Measurements from ENCODE around the gene NR2F2. TPM values are rescaled to one million over a fixed set of nuclear protein-coding genes. Genes with fewer than 3 reads are reported as not detected.
A peak's percentile ranks its signal among the peaks of the same experiment; 100 is the strongest.

The NR2F2 gene
- total RNA-seq, 6 experiments from 2014 or later = 11.6 to 30.0 (median 20.7) TPM

GRCh38 chr15:96336596-96337364 lies 6.3 kb downstream of the NR2F2 start:
- TF ChIP-seq CTCF (IDR thresholded peaks at IDR 0.05) (no peak), POLR2A (IDR thresholded peaks at IDR 0.05) (no peak)
- DNase-seq (peak in 1 of 3 donors; percentile 51), ATAC-seq (peak; percentile 42 to 65 (median 50))
- Histone ChIP-seq H3K9me3 (no peaks in the 10 kb centered on the region), H3K4me3 (peak overlapping the region; percentile 68 to 73 (median 71)), H3K4me1 (peaks cover 0 to 16% (median 0%) of the 10 kb centered on the region in 4 donors), H3K36me3 (peaks cover 0 to 14% (median 6%) of the 10 kb centered on the region in 4 donors), H3K27ac (peak overlapping the region; percentile 90 to 97 (median 91)), H3K27me3 (no peaks in the 10 kb centered on the region)
- 2% methylated on average over 6 of the region's 9 CpGs for WGBS (ENCODE audit: insufficient coverage, low coverage, low lambda C conversion rate, missing lambda C conversion rate)
- intact Hi-C loops (cut with DNase I) = no loop called here

- Histone ChIP-seq H3K4me1 (peaks cover 0 to 16% (median 0%) of the 10 kb centered on the region in 4 donors), H3K27ac (peak overlapping the region; percentile 90 to 97 (median 91)), H3K36me3 (peaks cover 0 to 14% (median 5%) of the 10 kb centered on the region in 4 donors), H3K4me3 (peak overlapping the region; percentile 68 to 73 (median 71)), H3K27me3 (no peaks in the 10 kb centered on the region), H3K9me3 (no peaks in the 10 kb centered on the region)
- ATAC-seq (no peak), DNase-seq (no peak)
- WGBS (ENCODE audit: insufficient coverage, low coverage, low lambda C conversion rate, missing lambda C conversion rate) = 4% methylated on average over 14 of the region's 14 CpGs
- TF ChIP-seq CTCF (IDR thresholded peaks at IDR 0.05) (no peak), POLR2A (IDR thresholded peaks at IDR 0.05) (no peak)
- intact Hi-C loops (cut with DNase I) = no loop called here
Observed at GRCh38 chr15:96337365-96338023, 7.0 kb downstream of the NR2F2 start.

- WGBS (ENCODE audit: insufficient coverage, low coverage, low lambda C conversion rate, missing lambda C conversion rate) = 6% methylated on average over 5 of the region's 5 CpGs
- Histone ChIP-seq H3K4me1 (peaks cover 0 to 16% (median 0%) of the 10 kb centered on the region in 4 donors), H3K27me3 (no peaks in the 10 kb centered on the region), H3K9me3 (no peaks in the 10 kb centered on the region), H3K36me3 (peaks cover 0 to 14% (median 5%) of the 10 kb centered on the region in 4 donors), H3K4me3 (peak overlapping the region; percentile 68 to 73 (median 71)), H3K27ac (peak overlapping the region; percentile 90 to 97 (median 91))
- intact Hi-C loops (cut with DNase I) = no loop called here
- no peak for DNase-seq
- ATAC-seq = no peak
- TF ChIP-seq POLR2A (IDR thresholded peaks at IDR 0.05) (no peak), CTCF (IDR thresholded peaks at IDR 0.05) (no peak)
Observed at GRCh38 chr15:96338074-96338765, 7.7 kb downstream of the NR2F2 start.

- DNase-seq (no peak), ATAC-seq (peak; percentile 35 to 69 (median 48))
- Histone ChIP-seq H3K27me3 (no peaks in the 10 kb centered on the region), H3K4me3 (peak overlapping the region; percentile 60 to 73 (median 68)), H3K27ac (peak overlapping the region; percentile 90 to 97 (median 91)), H3K4me1 (peaks cover 0 to 16% (median 0%) of the 10 kb centered on the region in 4 donors), H3K9me3 (no peaks in the 10 kb centered on the region), H3K36me3 (peaks cover 0 to 14% (median 5%) of the 10 kb centered on the region in 4 donors)
- 3% methylated on average over 7 of the region's 7 CpGs for WGBS (ENCODE audit: insufficient coverage, low coverage, low lambda C conversion rate, missing lambda C conversion rate)
- TF ChIP-seq CTCF (IDR thresholded peaks at IDR 0.05) (no peak), POLR2A (IDR thresholded peaks at IDR 0.05) (no peak)
- intact Hi-C loops (cut with DNase I) = no loop called here
Observed at GRCh38 chr15:96338766-96339618, 8.5 kb downstream of the NR2F2 start.

Measured in right lobe of liver (tissue), 6 donors.